ENCODE measurements around the gene ERG28.

ERG28 gene, protein sequence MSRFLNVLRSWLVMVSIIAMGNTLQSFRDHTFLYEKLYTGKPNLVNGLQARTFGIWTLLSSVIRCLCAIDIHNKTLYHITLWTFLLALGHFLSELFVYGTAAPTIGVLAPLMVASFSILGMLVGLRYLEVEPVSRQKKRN

GRCh38 chr14:75660630-75661498 is at the start of gene ERG28, which contains the start of gene TTLL5:
ERG28 (minus strand) TSS chr14:75660876; CDS start chr14:75657502, 3,374 bp downstream.
TTLL5 (plus strand) TSS chr14:75661246; CDS start chr14:75663150, 1,904 bp downstream.
- peak; percentile 63 for TF ChIP-seq MYC (IDR thresholded peaks at IDR 0.05; ENCODE audit: low read depth, low read length)
- TF ChIP-seq MAX (IDR thresholded peaks at IDR 0.05; ENCODE audit: low read depth, low read length): peak; percentile 57
- TF ChIP-seq, protein P1, sequence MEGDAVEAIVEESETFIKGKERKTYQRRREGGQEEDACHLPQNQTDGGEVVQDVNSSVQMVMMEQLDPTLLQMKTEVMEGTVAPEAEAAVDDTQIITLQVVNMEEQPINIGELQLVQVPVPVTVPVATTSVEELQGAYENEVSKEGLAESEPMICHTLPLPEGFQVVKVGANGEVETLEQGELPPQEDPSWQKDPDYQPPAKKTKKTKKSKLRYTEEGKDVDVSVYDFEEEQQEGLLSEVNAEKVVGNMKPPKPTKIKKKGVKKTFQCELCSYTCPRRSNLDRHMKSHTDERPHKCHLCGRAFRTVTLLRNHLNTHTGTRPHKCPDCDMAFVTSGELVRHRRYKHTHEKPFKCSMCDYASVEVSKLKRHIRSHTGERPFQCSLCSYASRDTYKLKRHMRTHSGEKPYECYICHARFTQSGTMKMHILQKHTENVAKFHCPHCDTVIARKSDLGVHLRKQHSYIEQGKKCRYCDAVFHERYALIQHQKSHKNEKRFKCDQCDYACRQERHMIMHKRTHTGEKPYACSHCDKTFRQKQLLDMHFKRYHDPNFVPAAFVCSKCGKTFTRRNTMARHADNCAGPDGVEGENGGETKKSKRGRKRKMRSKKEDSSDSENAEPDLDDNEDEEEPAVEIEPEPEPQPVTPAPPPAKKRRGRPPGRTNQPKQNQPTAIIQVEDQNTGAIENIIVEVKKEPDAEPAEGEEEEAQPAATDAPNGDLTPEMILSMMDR (IDR thresholded peaks at IDR 0.05; ENCODE audit: low read depth, low read length): no peak
- TF ChIP-seq POLR2A (IDR thresholded peaks at IDR 0.05; ENCODE audit: extremely low read depth, insufficient read length): peak; percentile 23
- H3K4me3 ChIP-seq (ENCODE audit: low read depth, low read length): peak within 1 kb of the TSS; percentile 97
- DNase-seq (ENCODE audit: low read depth): peak; percentile 95

- peak; percentile 73 for DNase-seq (ENCODE audit: low read depth)
- TF ChIP-seq MAX (IDR thresholded peaks at IDR 0.05; ENCODE audit: low read depth, low read length) (no peak), POLR2A (IDR thresholded peaks at IDR 0.05; ENCODE audit: extremely low read depth, insufficient read length) (no peak)
- TF ChIP-seq, protein P1 (IDR thresholded peaks at IDR 0.05; ENCODE audit: low read depth, low read length): peak; percentile 82
These were observed 48.6 kb upstream of the ERG28 start for GRCh38 chr14:75709207-75709812.

DNA sequence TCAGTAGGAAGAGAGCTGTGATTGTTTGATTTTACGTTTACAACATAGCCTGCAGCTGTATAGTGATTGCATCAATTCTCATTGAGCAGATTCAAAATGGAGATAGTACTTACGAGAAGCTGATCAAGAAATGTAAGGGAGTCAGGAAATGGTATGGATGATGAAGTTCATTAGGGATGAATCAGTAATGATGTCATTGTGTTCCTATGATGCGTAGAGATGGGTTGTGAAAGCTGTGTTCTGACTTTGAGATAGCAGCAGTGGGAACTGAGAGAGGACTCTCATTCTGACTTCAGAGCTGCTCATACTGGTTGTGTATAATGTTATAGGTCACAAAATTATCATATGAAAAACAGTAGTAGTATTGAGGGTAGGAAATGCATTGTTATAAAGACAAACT is 44.3 kb upstream of the ERG28 start:
- TF ChIP-seq MAX (IDR thresholded peaks at IDR 0.05; ENCODE audit: low read depth, low read length) (no peak), POLR2A (IDR thresholded peaks at IDR 0.05; ENCODE audit: extremely low read depth, insufficient read length) (no peak), MYC (IDR thresholded peaks at IDR 0.05; ENCODE audit: low read depth, low read length) (no peak)
- TF ChIP-seq, protein P1 (IDR thresholded peaks at IDR 0.05; ENCODE audit: low read depth, low read length): no peak
- no peak for DNase-seq (ENCODE audit: low read depth)
- H3K4me3 ChIP-seq (ENCODE audit: low read depth, low read length): no peak overlapping the region

More at GRCh38 chr14:75709207-75709812, 48.6 kb upstream of the ERG28 start:
- no peak overlapping the region for H3K4me3 ChIP-seq (ENCODE audit: low read depth, low read length)

DNA sequence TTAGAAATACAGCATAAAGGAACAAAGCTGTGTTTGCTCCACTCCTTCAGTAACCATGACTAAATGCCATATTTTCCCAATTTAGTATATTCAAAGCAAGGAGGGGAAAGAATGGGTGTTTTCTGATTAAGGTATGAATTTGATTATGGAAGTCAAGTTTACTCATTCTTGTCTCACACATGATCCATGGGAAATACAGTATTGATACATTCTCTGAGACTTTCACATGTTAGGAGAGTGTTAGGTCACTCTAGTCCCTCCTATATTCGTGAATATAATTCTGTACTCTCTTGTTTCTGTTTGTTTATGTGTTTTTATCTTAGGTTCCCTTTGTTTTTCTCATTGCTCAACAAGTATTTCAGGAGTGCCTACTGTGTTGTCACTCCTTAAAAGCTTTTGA is 42.8 kb upstream of the ERG28 start:
- TF ChIP-seq, protein P1 (IDR thresholded peaks at IDR 0.05; ENCODE audit: low read depth, low read length): no peak
- no peak for TF ChIP-seq MYC (IDR thresholded peaks at IDR 0.05; ENCODE audit: low read depth, low read length)
- no peak for TF ChIP-seq POLR2A (IDR thresholded peaks at IDR 0.05; ENCODE audit: extremely low read depth, insufficient read length)
- no peak for TF ChIP-seq MAX (IDR thresholded peaks at IDR 0.05; ENCODE audit: low read depth, low read length)
- DNase-seq (ENCODE audit: low read depth): no peak
- H3K4me3 ChIP-seq (ENCODE audit: low read depth, low read length): no peak overlapping the region

GRCh38 chr14:75702616-75703261 is 42.1 kb upstream of the ERG28 start:
- no peak overlapping the region for H3K4me3 ChIP-seq (ENCODE audit: low read depth, low read length)
- DNase-seq (ENCODE audit: low read depth): no peak
- TF ChIP-seq MYC (IDR thresholded peaks at IDR 0.05; ENCODE audit: low read depth, low read length) (no peak), MAX (IDR thresholded peaks at IDR 0.05; ENCODE audit: low read depth, low read length) (no peak), POLR2A (IDR thresholded peaks at IDR 0.05; ENCODE audit: extremely low read depth, insufficient read length) (no peak)
- TF ChIP-seq, protein P1 (IDR thresholded peaks at IDR 0.05; ENCODE audit: low read depth, low read length): no peak

Measured in NB4 (cell line).